D341Med (cell line): ENCODE data around the gene CD55.

Experiments
- DNase-seq: peaks from one replicate; pipeline ENCODE4 v3.0.0; 2012; ENCODE audit warnings: low spot score

CD55 gene

GRCh38 chr1:207321079-207321789, at the start of gene CD55:
Gene CD55, plus strand, starts transcription at chr1:207321678. Its CDS starts 88 bp downstream, at chr1:207321766.
- DNase-seq: peak; percentile 83

GRCh38 chr1:207274882-207275281, 46.6 kb upstream of the CD55 start:
- DNase-seq: no peak

- DNase-seq: no peak
Observed at GRCh38 chr1:207276465-207276864, 45.0 kb upstream of the CD55 start.

- no peak for DNase-seq
Observed at GRCh38 chr1:207277241-207277640, 44.2 kb upstream of the CD55 start.

- no peak for DNase-seq
Observed at GRCh38 chr1:207279652-207280051, 41.8 kb upstream of the CD55 start.

- DNase-seq: no peak
Observed at GRCh38 chr1:207280706-207281105, 40.8 kb upstream of the CD55 start.

- no peak for DNase-seq
Observed at GRCh38 chr1:207282058-207282457, 39.4 kb upstream of the CD55 start.

GRCh38 chr1:207282496-207283380, 38.7 kb upstream of the CD55 start:
- DNase-seq: no peak

- DNase-seq: no peak
Observed at GRCh38 chr1:207283421-207283820, 38.1 kb upstream of the CD55 start.

GRCh38 chr1:207284209-207284897, 37.1 kb upstream of the CD55 start:
- no peak for DNase-seq

- no peak for DNase-seq
Observed at GRCh38 chr1:207286786-207287468, 34.6 kb upstream of the CD55 start.

GRCh38 chr1:207288315-207288714, 33.2 kb upstream of the CD55 start:
- no peak for DNase-seq

GRCh38 chr1:207289756-207290155, 31.7 kb upstream of the CD55 start:
- DNase-seq: no peak

- DNase-seq: no peak
Observed at GRCh38 chr1:207291723-207292122, 29.8 kb upstream of the CD55 start.

- no peak for DNase-seq
Observed at GRCh38 chr1:207298186-207298585, 23.3 kb upstream of the CD55 start.

- no peak for DNase-seq
Observed at GRCh38 chr1:207298636-207299398, 22.7 kb upstream of the CD55 start.

- DNase-seq: no peak
Observed at GRCh38 chr1:207300970-207301369, 20.5 kb upstream of the CD55 start.

GRCh38 chr1:207302618-207303393, 18.7 kb upstream of the CD55 start:
- no peak for DNase-seq

- DNase-seq: no peak
Observed at GRCh38 chr1:207304710-207305488, 16.6 kb upstream of the CD55 start.

- no peak for DNase-seq
Observed at GRCh38 chr1:207305489-207305873, 16.0 kb upstream of the CD55 start.
